NCI-H2227 (cell line): ENCODE data around the gene TPK1.
"Not testable (repeated sequence)": the region's sequence is repeated elsewhere in the genome, so short reads cannot be mapped to it uniquely, and the experiment has no call there.

Source experiments
- DNase-seq: peaks from one replicate; lab custom pipeline; 2025; ENCODE audit not compliant: unreplicated experiment; lab: John Stamatoyannopoulos, UW

Gene TPK1

GRCh38 chr7:144777889-144778288, 58.0 kb downstream of the TPK1 start:
- DNase-seq: not testable (repeated sequence)

DNA sequence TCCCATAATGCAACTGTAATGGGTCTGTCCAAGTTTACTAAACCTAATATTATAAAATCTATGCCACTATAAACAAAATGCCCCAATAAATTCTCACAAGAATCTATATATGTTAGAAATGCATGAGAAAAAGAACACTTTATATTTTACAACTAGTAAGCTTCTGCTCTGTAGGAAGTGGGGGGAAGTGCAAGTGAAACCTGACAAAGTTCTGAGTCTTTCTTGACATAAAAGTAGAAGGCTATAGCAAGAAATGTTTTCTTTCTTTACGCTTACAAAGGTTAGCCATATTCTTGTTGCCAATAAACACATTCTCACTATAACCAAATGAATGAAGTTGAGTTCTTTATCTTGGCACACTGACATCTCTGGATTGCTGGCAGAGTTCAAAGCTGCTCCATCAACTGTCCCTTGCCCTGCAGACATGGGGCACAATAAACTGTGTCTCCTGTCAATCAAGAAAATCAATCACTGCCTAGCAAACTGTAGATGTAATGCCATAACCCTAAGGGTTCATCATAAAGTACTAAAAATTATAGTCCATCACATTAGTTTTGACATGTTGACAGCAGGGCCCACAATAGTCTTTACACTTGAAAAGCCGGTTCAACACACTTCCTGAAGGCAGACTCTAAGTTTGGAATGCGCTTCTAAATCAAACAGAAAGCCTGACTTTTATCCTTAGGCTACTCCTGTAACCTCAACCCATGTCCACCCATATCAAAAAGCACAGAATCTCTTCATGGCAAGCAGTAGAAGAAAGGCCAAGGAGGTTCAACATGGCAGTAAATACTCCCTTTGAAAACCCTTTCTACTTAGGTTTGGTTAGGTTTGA, 58.6 kb downstream of the TPK1 start:
- no peak for DNase-seq

DNA sequence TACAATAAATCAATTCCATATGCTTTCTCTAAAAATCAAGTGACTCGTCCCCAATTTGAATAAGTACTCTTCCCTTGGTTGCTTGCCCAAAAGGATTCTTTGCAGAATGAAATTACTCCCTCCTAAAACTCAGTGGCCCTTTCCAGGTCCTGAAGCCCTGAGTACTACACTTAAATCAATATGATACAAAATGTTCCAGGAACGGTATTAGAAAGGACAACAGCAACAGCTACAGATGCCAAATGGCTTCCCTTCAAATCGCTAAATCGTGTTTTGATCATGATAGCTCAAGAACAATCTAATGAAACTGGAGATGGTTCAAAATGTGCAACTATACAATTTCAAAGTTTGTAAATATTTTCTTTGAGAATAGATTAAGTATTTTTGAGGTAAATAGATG, 59.4 kb downstream of the TPK1 start:
- no peak for DNase-seq

GRCh38 chr7:144775749-144776148, 60.1 kb downstream of the TPK1 start:
- no peak for DNase-seq

DNA sequence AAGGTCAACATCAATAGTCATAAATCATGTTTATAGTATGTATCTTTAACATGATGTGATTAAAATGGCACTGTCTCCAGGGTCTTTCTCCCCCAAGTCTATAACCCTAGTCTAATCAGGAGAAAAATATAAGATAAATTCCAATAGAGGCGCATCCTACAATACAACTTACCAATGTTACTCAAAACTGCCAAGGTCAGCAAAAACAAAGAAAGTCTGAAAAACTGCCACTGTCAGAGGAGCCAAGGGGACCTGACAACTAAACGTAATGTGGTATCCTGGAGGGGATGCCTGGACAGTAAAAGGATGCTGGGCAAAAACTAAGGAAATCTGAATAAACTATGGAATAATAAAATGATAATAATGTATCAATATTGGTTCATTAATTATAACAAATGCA, 63.9 kb downstream of the TPK1 start:
- no peak for DNase-seq

DNA sequence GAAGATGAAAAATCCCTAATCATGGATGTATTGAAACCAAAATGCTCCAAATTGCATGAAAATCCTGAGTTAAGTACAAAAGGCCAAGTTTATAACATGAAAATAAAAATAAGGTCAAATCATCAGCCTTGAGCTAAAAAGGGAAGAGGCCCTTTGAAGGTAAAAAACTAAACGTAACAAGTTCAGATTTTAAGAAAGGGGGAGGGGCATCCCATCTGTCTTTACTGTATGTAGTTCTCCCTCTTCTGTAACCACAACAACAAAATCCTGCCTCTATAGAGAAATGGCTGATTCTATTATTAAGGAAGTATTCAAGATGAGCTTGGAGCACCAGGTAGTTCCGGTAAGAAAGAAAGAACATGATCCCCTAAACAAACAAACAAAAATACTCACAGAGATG, 64.7 kb downstream of the TPK1 start:
- DNase-seq: no peak

DNA sequence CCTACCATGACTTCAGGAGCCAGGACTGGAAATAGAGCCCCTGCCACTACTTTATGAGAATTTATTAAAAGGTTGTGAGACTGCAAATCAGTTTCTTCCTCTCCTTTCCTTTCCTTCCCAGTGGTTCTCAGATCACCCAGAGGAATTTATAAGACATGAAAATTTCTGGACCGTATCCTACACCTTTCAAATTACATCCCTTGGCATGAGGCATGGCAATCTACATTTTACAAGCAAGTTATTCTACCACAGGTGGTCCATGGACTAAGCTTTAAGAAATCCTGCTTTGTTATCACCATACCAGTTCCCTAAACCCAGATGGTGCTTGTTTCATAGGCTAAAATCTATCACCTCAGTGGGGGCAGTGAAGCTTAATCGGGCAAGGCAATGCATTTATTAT, 66.5 kb downstream of the TPK1 start:
- DNase-seq: no peak

DNA sequence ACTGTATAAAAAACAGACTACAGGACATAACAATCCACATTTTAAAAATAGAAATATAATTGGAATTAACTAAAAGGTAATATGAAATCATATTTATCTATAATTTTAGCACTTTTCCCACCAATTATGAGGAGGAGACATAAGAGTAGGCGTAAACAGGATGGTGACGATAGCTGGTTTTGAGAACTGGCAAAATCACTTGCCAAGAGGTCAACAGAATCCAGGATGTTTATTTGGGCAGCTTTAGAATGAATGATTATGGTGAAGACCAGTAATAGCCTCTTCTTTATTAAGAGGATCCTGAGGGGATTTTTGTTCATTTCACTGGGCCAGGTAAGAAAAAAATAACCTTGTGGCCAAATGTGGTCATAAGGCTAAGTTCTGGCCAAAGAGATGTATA, 67.2 kb downstream of the TPK1 start:
- DNase-seq: no peak

DNA sequence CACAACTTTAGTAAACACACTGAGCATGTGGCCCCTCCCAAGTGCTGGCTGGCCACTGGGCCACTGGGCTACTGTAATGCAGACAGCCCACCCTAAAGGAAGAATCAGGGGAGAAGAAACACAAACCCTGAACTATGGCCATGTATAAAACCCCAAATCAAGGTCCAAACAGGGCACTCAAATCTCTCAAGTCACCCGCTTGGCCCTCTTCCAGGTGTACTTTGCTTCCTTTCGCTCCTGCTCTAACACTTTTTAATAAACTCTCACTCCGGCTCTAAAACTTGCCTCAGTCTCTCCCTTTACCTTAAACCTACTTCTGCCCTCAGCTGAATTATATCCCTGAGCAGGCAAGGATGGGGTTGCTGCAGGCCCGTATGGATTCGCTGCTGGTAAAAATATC, 72.6 kb downstream of the TPK1 start:
- DNase-seq: no peak

DNA sequence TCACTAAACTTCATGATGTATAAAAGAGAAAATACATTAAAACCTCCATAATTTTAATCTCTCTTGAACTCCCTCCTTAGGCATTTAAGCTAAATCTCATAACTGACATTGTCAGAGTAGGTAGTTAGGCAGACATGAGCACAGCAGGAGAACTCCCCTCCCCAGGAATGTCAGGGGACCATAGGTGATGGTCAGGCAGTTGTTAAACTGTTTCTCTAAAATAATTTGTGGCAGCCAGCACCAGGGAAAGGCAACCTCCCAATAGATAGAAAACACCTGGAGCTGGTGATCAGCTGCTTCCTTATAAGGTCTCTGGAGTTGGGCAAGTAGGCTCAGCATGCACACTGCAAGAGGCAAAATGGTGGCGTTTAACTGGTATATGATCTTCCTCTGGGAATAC, 73.0 kb downstream of the TPK1 start:
- DNase-seq: no peak

GRCh38 chr7:144761493-144761892, 74.4 kb downstream of the TPK1 start:
- DNase-seq: no peak

DNA sequence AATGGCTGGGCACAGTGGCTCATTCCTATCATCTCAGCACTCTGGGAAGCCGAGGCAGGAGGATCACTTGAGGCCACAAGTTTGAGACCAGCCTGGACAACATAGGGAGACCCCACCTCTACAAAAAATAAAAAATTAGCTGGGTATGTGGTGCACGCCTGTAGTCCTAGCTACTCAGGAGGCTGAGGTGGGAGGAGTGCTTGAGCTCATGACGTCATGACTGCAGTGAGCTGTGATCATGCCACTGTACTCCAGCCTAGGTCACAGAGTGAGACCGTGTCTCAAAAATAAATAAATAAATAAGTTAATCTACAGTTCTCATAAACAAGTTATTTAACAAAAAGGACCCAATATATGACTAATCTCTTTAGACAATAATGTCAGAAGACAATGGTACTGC, 76.2 kb downstream of the TPK1 start:
- DNase-seq: no peak

GRCh38 chr7:144747936-144748335, 87.9 kb downstream of the TPK1 start:
- no peak for DNase-seq

- DNase-seq: peak; percentile 5
These were observed 97.0 kb downstream of the TPK1 start for GRCh38 chr7:144738708-144739314.

GRCh38 chr7:144738146-144738545, 97.7 kb downstream of the TPK1 start:
- DNase-seq: no peak

DNA sequence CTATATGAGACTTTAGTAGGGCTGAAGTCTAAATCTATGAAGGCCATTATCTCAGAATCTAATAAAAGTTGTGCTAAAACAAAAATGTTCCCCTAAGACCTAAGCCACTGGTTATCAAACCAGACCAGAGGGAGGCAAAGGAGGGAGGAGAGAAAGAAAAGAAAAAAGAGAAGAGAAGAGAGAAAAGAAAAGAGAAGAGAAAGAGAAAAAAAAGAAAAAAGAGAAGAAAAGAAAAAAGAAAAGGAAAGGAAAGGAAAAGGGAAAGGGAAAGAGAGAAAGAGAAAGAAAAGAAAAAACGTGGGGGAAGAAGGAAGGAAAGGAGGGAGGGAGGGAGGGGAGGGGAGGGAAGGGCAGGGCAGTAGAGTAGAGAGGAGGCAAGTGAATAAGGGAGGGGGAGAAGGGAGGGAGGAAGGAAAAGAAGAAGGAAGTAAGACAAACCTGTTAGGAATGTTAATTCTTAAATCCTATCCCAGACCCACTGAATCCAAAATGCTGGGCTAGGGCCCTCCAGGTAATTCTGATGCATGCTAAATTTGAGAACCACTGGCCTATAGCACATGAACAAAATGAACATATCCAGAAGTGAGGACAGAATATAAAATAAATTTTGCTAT, 98.9 kb downstream of the TPK1 start:
- no peak for DNase-seq

GRCh38 chr7:144735505-144736276, 100.2 kb downstream of the TPK1 start:
- no peak for DNase-seq

- no peak for DNase-seq
These were observed 104.0 kb downstream of the TPK1 start for GRCh38 chr7:144731661-144732351.

GRCh38 chr7:144730224-144730623, 105.6 kb downstream of the TPK1 start:
- DNase-seq: no peak

DNA sequence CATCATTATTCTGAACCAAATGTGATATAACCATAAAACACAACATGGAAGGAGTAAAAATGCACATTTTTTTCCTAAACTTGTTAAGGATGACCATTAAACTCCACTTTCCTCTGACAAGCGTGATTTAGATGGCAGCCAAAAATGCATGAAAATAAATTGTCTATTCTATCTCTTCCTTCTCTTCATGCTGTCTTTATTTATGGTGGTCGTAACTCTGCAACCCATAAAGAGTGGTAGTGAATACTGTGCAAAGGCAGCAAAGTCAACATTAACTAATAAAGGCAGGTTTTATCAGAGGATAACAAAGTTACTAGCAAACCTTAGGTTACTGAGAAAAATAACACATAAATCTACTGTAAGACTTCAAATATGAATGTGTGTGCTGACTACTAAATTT, 106.6 kb downstream of the TPK1 start:
- no peak for DNase-seq

DNA sequence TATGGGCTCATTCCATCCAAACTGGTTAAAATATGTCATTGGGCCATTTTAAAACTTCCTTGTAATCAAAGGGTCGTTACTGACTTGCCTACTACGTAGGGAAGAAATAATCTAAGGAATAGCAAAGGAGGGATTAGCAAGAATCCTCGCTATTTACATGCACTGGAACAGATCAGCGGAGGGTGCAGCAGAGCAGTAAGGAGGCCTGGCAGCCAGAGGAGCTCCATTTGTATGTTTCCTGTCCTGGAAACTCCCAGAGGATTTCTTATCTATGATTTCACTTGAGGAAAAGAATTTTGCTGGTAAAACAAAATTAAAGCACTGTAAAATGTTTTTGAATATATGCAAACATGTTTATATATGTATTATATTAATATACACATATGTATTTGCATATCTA, 107.3 kb downstream of the TPK1 start:
- no peak for DNase-seq
